Upper lobe of left lung (tissue), 4 donors: Measurements from ENCODE around the gene DICER1.

Experiments
- EP300 ChIP-seq, 4 donors: sonication (generic); formaldehyde crosslinking; IDR thresholded peaks; one replicate each; pipeline ENCODE4 v1.5.1; 2017; ENCODE audit warnings: antibody characterized with exemption in 4 of 4, control low read depth in 2 of 4
- POLR2A ChIP-seq, 4 donors: fragments of 450-650 bp; IDR thresholded peaks; one replicate each; pipeline ENCODE4 v1.5.1; 2016 to 2017; ENCODE audit warnings: antibody characterized with exemption in 4 of 4, mild to moderate bottlenecking in 2 of 4
- POLR2AphosphoS5 ChIP-seq, 2 donors: sonication (generic); formaldehyde crosslinking; IDR thresholded peaks; one replicate each; pipeline ENCODE4 v1.5.1; 2017; ENCODE audit warnings: antibody characterized with exemption in 2 of 2
- TF ChIP-seq, protein P1 (sequence below), 6 experiments: fragments of 450-650 bp in 4 of 6; fragments of 200-600 bp in 2 of 6; sonication (generic) in 2 of 6; IDR thresholded peaks; one replicate each; pipeline ENCODE4 v1.5.1; 2016 to 2019; ENCODE audit warnings: antibody characterized with exemption in 6 of 6

DNA sequence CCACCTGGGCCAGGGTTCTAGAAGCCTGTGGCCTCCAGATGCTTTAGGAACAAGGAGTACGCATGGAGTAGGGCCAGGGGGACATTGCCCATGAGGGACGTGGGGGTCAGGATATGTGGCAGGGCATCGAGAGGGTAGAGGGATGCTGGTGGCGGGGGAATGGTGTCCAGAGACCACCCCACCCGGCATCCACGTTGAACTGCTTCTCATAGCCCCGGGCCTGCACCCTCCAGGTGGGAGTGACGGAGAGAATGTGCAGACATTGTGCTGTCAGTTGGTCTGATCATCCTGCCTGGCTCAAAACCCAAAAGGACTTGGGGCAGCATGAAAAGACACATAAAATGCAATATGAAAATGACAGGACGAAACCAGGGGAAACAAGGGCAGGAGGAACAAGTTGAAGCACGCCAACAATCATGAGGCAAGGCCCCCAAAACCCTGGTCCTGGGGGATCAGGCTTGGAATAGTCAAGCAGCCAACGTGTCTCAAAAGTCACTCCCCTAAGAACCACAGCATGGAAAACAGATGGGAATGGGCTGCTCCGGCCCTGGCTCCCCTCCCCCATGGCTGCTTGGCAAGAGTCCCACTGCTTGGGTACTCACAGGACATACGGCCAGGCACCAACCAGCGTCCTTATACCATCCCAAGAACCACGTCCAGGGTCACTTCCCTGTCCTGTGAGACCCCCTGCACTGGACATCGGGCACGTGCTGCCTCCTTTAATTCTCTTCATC lies 117.9 kb downstream of the DICER1 start:
- TF ChIP-seq, protein P1, sequence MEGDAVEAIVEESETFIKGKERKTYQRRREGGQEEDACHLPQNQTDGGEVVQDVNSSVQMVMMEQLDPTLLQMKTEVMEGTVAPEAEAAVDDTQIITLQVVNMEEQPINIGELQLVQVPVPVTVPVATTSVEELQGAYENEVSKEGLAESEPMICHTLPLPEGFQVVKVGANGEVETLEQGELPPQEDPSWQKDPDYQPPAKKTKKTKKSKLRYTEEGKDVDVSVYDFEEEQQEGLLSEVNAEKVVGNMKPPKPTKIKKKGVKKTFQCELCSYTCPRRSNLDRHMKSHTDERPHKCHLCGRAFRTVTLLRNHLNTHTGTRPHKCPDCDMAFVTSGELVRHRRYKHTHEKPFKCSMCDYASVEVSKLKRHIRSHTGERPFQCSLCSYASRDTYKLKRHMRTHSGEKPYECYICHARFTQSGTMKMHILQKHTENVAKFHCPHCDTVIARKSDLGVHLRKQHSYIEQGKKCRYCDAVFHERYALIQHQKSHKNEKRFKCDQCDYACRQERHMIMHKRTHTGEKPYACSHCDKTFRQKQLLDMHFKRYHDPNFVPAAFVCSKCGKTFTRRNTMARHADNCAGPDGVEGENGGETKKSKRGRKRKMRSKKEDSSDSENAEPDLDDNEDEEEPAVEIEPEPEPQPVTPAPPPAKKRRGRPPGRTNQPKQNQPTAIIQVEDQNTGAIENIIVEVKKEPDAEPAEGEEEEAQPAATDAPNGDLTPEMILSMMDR (IDR thresholded peaks at IDR 0.05), result no peak
- TF ChIP-seq EP300 (IDR thresholded peaks at IDR 0.05), result no peak
- TF ChIP-seq POLR2A (IDR thresholded peaks at IDR 0.05), result no peak
- TF ChIP-seq POLR2AphosphoS5 (IDR thresholded peaks at IDR 0.05), result no peak
